HEK293T (cell line): ENCODE data around the gene FAS.

Experiments used
- CTCF ChIA-PET: fragments of 350-600 bp; formaldehyde crosslinking; extraction: SDS; loops from one replicate; lab custom pipeline; 2021; ENCODE audit warnings: antibody characterized with exemption, inconsistent platforms; lab: Yijun Ruan, JAX
- POLR2A ChIA-PET: fragments of 350-600 bp; formaldehyde crosslinking; extraction: SDS; loops from one replicate; lab custom pipeline; 2020; ENCODE audit warnings: antibody characterized with exemption, inconsistent platforms; lab: Yijun Ruan, JAX
- DNase-seq: peaks from one replicate; pipeline ENCODE4 v3.0.0; 2012; ENCODE audit warnings: mixed read lengths; ENCODE audit errors: extremely low spot score
- ARNT ChIP-seq: fragments of 450-650 bp; IDR thresholded peaks from 2 replicates; pipeline ENCODE4 v1.6.1; 2017; ENCODE audit warnings: mild to moderate bottlenecking
- BHLHE40 ChIP-seq: fragments of 450-650 bp; IDR thresholded peaks from 2 replicates; pipeline ENCODE4 v1.6.1; 2016; ENCODE audit warnings: mild to moderate bottlenecking, moderate library complexity, borderline replicate concordance
- CTBP1 ChIP-seq: fragments of 450-650 bp; IDR thresholded peaks from 2 replicates; pipeline ENCODE4 v1.6.1; 2016; ENCODE audit warnings: borderline replicate concordance
- ELF4 ChIP-seq: fragments of 450-650 bp; IDR thresholded peaks from 2 replicates; pipeline ENCODE4 v1.6.1; 2017; ENCODE audit warnings: antibody characterized with exemption
- FOXA1 ChIP-seq: fragments of 450-650 bp; IDR thresholded peaks from 2 replicates; pipeline ENCODE4 v1.6.1; 2016; ENCODE audit warnings: mild to moderate bottlenecking
- FOXK2 ChIP-seq: fragments of 450-650 bp; IDR thresholded peaks from 2 replicates; pipeline ENCODE4 v1.6.1; 2016; ENCODE audit warnings: mild to moderate bottlenecking
- FOXM1 ChIP-seq: fragments of 450-650 bp; IDR thresholded peaks from 2 replicates; pipeline ENCODE4 v1.6.1; 2017; ENCODE audit warnings: mild to moderate bottlenecking, borderline replicate concordance
- HDGF ChIP-seq: fragments of 450-650 bp; IDR thresholded peaks from 2 replicates; pipeline ENCODE4 v1.6.1; 2017; ENCODE audit warnings: antibody characterized with exemption, borderline replicate concordance
- L3MBTL2 ChIP-seq: fragments of 450-650 bp; conservative IDR thresholded peaks from 2 replicates; pipeline ENCODE4 v1.6.1; 2016; ENCODE audit warnings: mild to moderate bottlenecking
- LEF1 ChIP-seq: fragments of 450-650 bp; IDR thresholded peaks from 2 replicates; pipeline ENCODE4 v1.6.1; 2017; ENCODE audit warnings: mild to moderate bottlenecking, borderline replicate concordance
- NFRKB ChIP-seq: fragments of 450-650 bp; IDR thresholded peaks from 2 replicates; pipeline ENCODE4 v1.6.1; 2016; ENCODE audit warnings: mild to moderate bottlenecking, moderate library complexity
- SP1 ChIP-seq: fragments of 450-650 bp; IDR thresholded peaks from 2 replicates; pipeline ENCODE4 v1.6.1; 2017
- SUZ12 ChIP-seq: fragments of 450-650 bp; IDR thresholded peaks from 2 replicates; pipeline ENCODE4 v1.6.1; 2016; ENCODE audit warnings: mild to moderate bottlenecking
- TARDBP ChIP-seq: fragments of 450-650 bp; IDR thresholded peaks from 2 replicates; pipeline ENCODE4 v1.6.1; 2016
- ZNF384 ChIP-seq: fragments of 450-650 bp; IDR thresholded peaks from 2 replicates; pipeline ENCODE4 v1.6.1; 2016
- TF ChIP-seq, protein P1 (sequence below): fragments of 450-650 bp; IDR thresholded peaks from 2 replicates; pipeline ENCODE4 v1.6.1; 2016

FAS gene

DNA sequence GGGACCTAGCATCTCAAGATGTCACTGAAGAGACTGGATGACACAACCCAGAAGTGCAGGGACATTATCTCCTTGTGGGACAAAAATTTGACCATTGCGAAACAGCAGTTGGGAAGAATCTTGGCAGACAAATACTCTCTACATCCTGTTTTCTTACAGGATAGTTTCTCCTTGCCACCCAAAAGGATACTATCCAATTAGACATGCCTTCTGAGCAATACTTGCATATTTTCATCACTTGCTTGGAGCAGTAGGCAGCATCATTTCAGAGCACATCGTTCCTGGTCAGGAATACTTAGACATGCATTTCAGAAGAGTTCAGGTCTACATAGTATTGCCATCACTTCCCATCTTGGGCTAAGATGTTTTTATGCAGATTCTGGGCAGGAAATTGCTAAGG is 56.8 kb downstream of the FAS start:
- CTCF ChIA-PET = no interaction called here
- TF ChIP-seq FOXK2 (no peak), NFRKB (no peak), ZNF384 (no peak), SUZ12 (no peak)
- TF ChIP-seq, protein P1, sequence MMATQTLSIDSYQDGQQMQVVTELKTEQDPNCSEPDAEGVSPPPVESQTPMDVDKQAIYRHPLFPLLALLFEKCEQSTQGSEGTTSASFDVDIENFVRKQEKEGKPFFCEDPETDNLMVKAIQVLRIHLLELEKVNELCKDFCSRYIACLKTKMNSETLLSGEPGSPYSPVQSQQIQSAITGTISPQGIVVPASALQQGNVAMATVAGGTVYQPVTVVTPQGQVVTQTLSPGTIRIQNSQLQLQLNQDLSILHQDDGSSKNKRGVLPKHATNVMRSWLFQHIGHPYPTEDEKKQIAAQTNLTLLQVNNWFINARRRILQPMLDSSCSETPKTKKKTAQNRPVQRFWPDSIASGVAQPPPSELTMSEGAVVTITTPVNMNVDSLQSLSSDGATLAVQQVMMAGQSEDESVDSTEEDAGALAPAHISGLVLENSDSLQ = no peak
- POLR2A ChIA-PET = no interaction called here
- DNase-seq = no peak

DNA sequence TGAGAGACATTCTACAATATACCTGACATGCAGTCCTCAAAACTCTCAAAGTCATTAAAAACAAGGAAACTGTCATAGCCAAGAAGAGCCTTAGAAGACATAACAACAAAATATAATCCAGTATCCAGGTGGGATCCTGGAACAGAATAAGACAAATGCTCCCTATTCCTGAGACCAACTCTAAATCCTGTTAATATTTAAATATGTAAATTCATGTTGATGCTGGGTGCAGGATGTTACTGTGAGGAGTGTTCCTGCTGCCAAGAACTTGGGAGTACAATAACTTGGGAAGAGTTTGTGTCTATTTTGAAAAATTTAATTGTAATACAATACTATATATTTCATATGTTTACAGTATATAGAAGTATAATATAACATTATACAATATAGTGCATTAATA is 61.0 kb downstream of the FAS start:
- ChIA-PET POLR2A (no interaction called here), CTCF (no interaction called here)
- DNase-seq = no peak

DNA sequence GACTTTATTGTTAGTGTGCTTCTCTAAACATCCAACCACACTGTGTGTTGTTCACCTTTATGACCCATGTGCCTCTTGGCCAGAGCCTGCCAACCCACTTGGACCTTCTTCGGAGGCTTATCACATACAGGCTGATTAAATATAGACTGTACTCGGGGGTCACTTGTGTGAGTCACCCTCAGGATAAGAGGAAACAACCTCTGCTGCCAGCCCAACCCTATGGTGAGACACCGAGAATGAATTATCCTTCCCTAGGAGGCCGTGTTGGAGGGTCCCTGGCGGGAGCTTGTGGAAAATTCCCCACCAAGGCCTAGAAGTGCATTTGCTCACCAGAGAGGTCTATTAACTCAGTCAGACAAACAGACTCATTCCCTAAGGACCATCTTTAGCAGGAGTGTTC is 63.0 kb downstream of the FAS start:
- ChIA-PET CTCF (interaction anchor here (0.6 kb wide), 1 partner anchor 481 kb away, joined by 3 read pairs; no protein-coding TSS in a partner anchor), POLR2A (no interaction called here)
- DNase-seq = no peak
- TF ChIP-seq L3MBTL2 = no peak
- no peak for TF ChIP-seq FOXA1
- TF ChIP-seq SUZ12 = no peak
- no peak for TF ChIP-seq TARDBP
- no peak for TF ChIP-seq ELF4
- TF ChIP-seq FOXK2 = no peak
- no peak for TF ChIP-seq BHLHE40
- TF ChIP-seq NFRKB = no peak
- TF ChIP-seq CTBP1 = no peak
- TF ChIP-seq, protein P1 = no peak
- no peak for TF ChIP-seq SP1
- TF ChIP-seq LEF1 = no peak
- TF ChIP-seq FOXM1 = no peak
- TF ChIP-seq HDGF = no peak
- no peak for TF ChIP-seq ARNT
- no peak for TF ChIP-seq ZNF384

More for the DNA sequence above, 61.0 kb downstream of the FAS start:
- no peak for TF ChIP-seq SP1
- TF ChIP-seq BHLHE40 = no peak
- no peak for TF ChIP-seq FOXM1
- TF ChIP-seq L3MBTL2 = no peak
- TF ChIP-seq LEF1 = no peak
- no peak for TF ChIP-seq TARDBP
- TF ChIP-seq ARNT = no peak
- TF ChIP-seq NFRKB = no peak
- TF ChIP-seq ELF4 = no peak
- TF ChIP-seq HDGF = no peak
- no peak for TF ChIP-seq CTBP1
- no peak for TF ChIP-seq FOXA1
- TF ChIP-seq ZNF384 = no peak
- TF ChIP-seq, protein P1 = no peak

DNA sequence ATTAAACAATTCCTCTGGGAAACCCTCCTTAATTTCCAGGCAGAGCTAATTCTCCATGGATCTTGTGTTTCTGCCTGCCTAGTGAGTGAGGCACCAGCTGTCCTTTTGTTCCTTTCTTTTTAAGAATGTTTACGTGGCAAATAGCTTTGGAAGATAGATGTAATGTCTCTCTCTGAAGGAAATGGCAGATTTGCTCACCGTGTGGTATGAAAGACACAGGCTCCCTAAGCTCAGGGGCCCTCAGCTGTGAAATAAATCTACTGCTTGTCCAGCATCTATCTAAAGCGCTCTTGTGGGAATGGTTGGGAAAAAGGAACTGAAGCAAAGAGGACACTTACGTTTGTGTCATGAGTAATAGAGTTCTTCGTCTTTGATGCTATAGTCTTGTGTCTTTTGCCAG is 64.6 kb downstream of the FAS start:
- ChIA-PET CTCF (interaction anchor here (1.0 kb wide), 1 partner anchor 24 kb away, joined by 3 read pairs; no protein-coding TSS in a partner anchor), POLR2A (no interaction called here)
- TF ChIP-seq L3MBTL2 = no peak
- TF ChIP-seq HDGF = no peak
- no peak for TF ChIP-seq NFRKB
- TF ChIP-seq ZNF384 = no peak
- TF ChIP-seq FOXM1 = no peak
- TF ChIP-seq ARNT = no peak
- TF ChIP-seq BHLHE40 = no peak
- no peak for TF ChIP-seq SUZ12
- TF ChIP-seq SP1 = no peak
- no peak for TF ChIP-seq ELF4
- TF ChIP-seq, protein P1 = no peak
- no peak for TF ChIP-seq FOXA1
- TF ChIP-seq FOXK2 = no peak
- TF ChIP-seq TARDBP = no peak
- TF ChIP-seq LEF1 = no peak
- DNase-seq = no peak

DNA sequence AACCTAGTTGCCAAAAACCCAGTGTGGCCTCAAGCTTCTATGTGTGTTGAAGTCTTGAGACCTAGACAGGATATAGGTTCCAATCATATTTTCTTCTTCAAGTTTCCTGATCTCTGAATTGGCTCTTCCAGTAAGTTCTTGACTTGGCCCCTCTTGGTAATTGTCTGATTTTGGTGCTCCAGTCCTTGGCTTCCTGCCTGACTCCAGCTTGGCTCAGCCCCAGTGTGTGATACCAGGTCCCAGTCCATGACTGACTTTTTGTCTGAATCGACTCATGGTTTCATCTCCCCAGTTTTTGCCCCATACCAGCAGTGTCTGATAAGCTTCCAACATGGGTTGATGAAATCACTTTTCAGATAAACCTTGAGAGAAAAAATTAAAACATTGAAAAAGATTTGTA is 72.3 kb downstream of the FAS start:
- no peak for TF ChIP-seq SP1
- TF ChIP-seq L3MBTL2 = no peak
- TF ChIP-seq ELF4 = no peak
- TF ChIP-seq SUZ12 = no peak
- no peak for TF ChIP-seq NFRKB
- TF ChIP-seq TARDBP = no peak
- TF ChIP-seq LEF1 = no peak
- no peak for TF ChIP-seq FOXA1
- TF ChIP-seq ZNF384 = no peak
- TF ChIP-seq FOXM1 = no peak
- no peak for TF ChIP-seq BHLHE40
- TF ChIP-seq FOXK2 = no peak
- TF ChIP-seq CTBP1 = no peak
- no peak for TF ChIP-seq HDGF
- TF ChIP-seq, protein P1 = no peak
- TF ChIP-seq ARNT = no peak
- CTCF ChIA-PET = no interaction called here
- POLR2A ChIA-PET = no interaction called here
- no peak for DNase-seq
